HepG2 (cell line): ENCODE results near the gene ALDH3A1. TPM values are rescaled to one million over a fixed set of nuclear protein-coding genes. Genes with fewer than 3 reads are reported as not detected.

Source experiments
- ATAC-seq: fragments of 200-7000 bp; cut with Tn5 transposase; 3 replicates; pipeline ENCODE4 v1.9.1; 2020; ENCODE audit warnings: mild to moderate bottlenecking, moderate library complexity
- BruUV-seq: library from RNA; stranded (reverse); fragments of 400-500 nt; replicated peaks from 2 replicates; lab custom pipeline; 2021; lab: Mats Ljungman, UMichigan
- CTCF ChIA-PET: fragments of 300-600 bp; formaldehyde crosslinking; extraction: SDS; loops from one replicate; lab custom pipeline; 2021; ENCODE audit warnings: low total read pairs, inconsistent platforms, low intra/inter-chr PET ratio; lab: Yijun Ruan, JAX
- POLR2A ChIA-PET: fragments of 350-600 bp; sonication (Branson Sonifier 250); formaldehyde crosslinking; loops from one replicate; lab custom pipeline; 2020; ENCODE audit warnings: antibody characterized with exemption, inconsistent platforms; lab: Yijun Ruan, JAX
- DNase-seq: peaks from one replicate; pipeline ENCODE4 v3.0.0-alpha.2; 2015; ENCODE audit warnings: low spot score
- FAIRE-seq: peaks from 3 replicates; lab custom pipeline; 2011; peaks lifted over from hg19 to GRCh38; lab: Jason Lieb, UNC
- H2AFZ ChIP-seq: one replicate; pipeline ENCODE4 v1.6.1; 2011; ENCODE audit warnings: low read length, inconsistent platforms
- H3K27ac ChIP-seq: fragments of 300-600 bp; 3 replicates; pipeline ENCODE4 v1.8.0; 2011; ENCODE audit warnings: mixed run types, mild to moderate bottlenecking, mixed read lengths, low read length, inconsistent platforms; ENCODE audit not compliant: insufficient read depth; ENCODE audit errors: extremely low read length
- H3K27me3 ChIP-seq, 2 experiments: fragments of 200-600 bp in 1 of 2; 2 replicates in 1 of 2; 3 replicates in 1 of 2; pipeline versions ENCODE4 v1.6.0 to v1.8.0; 2011; ENCODE audit warnings: low read length in 2 of 2, mild to moderate bottlenecking in 2 of 2, moderate library complexity in 2 of 2, inconsistent platforms in 1 of 2; ENCODE audit not compliant: insufficient read depth in 2 of 2, control insufficient read depth in 1 of 2
- H3K36me3 ChIP-seq, 2 experiments: fragments of 200-600 bp in 1 of 2; replicated peaks in 1 of 2; 2 replicates in 1 of 2; 3 replicates in 1 of 2; pipeline versions ENCODE4 v1.5.1 to v1.8.0; 2011; ENCODE audit warnings: low read length in 2 of 2, inconsistent platforms in 1 of 2; ENCODE audit not compliant: insufficient read depth in 2 of 2, control insufficient read depth in 1 of 2
- H3K4me1 ChIP-seq: 2 replicates; pipeline ENCODE4 v1.5.1; 2012; ENCODE audit warnings: low read length, inconsistent platforms; ENCODE audit not compliant: insufficient read depth
- H3K4me2 ChIP-seq: 2 replicates; pipeline ENCODE4 v1.6.0; 2011; ENCODE audit warnings: low read depth, low read length, inconsistent platforms
- H3K4me3 ChIP-seq, 3 experiments: fragments of 200-600 bp in 1 of 3; sonication (generic), shearing (Covaris generic) in 1 of 3; replicated peaks in 1 of 3; 2 replicates each; pipeline ENCODE4 v1.5.1; 2011 to 2016; ENCODE audit warnings: low read length in 3 of 3, inconsistent platforms in 2 of 3, low read depth in 2 of 3, mild to moderate bottlenecking in 2 of 3, control low read depth in 1 of 3, mixed read lengths in 1 of 3; ENCODE audit not compliant: insufficient read depth in 1 of 3
- H3K79me2 ChIP-seq: one replicate; pipeline ENCODE4 v1.6.1; 2011; ENCODE audit warnings: low read length, inconsistent platforms; ENCODE audit not compliant: insufficient read depth
- H3K9ac ChIP-seq: 2 replicates; pipeline ENCODE4 v1.6.0; 2011; ENCODE audit warnings: mild to moderate bottlenecking, low read depth, low read length, inconsistent platforms; ENCODE audit not compliant: insufficient read depth
- H3K9me3 ChIP-seq: 2 replicates; pipeline ENCODE4 v1.5.1; 2012; ENCODE audit warnings: mild to moderate bottlenecking, low read length
- H4K20me1 ChIP-seq: 2 replicates; pipeline ENCODE4 v1.6.0; 2011; ENCODE audit warnings: inconsistent platforms, mild to moderate bottlenecking, low read length, moderate library complexity; ENCODE audit not compliant: insufficient read depth
- ZNF614 ChIP-seq: IDR thresholded peaks from 2 replicates; pipeline ENCODE4 v1.6.1; 2018; ENCODE audit warnings: missing biosample characterization, missing genetic modification reagents, inconsistent platforms, borderline replicate concordance
- WGBS: methylation state at CpG from one replicate; pipeline ENCODE4 v1.1.6; 2017; ENCODE audit warnings: low lambda C conversion rate; 5-methylcytosine and 5-hydroxymethylcytosine counted together
- in situ Hi-C: cut with HindIII; loops from 2 replicates; pipeline ENCODE4 v1.10.0; 2017; ENCODE audit warnings: low pct_unique_long_range_greater_than_20kb; ENCODE audit not compliant: extremely low pct_ligation_motif_present
- intact Hi-C: fragments of 100-400 bp; cut with micrococcal nuclease; formaldehyde crosslinking; loops from one replicate; pipeline ENCODE4 v1.10.0; 2022; ENCODE audit not compliant: unreplicated experiment
- polyA plus RNA-seq, 8 experiments: library from polyadenylated mRNA; depleted of rRNA in 3 of 8; stranded (reverse) in 7 of 8; unstranded in 1 of 8; fragments of >200 nt; fragmentation: Illumina TruSeq in 4 of 8; extraction: Trizol in 4 of 8; gene quantifications; 2 replicates each; pipeline versions ENCODE4 v1.2.1 to v1.2.3, GENCODE V29; 2011 to 2016; ENCODE audit warnings: low read depth in 4 of 8, missing spikeins in 1 of 8, mixed read lengths in 1 of 8; ENCODE audit not compliant: insufficient read depth in 1 of 8
- total RNA-seq, 5 experiments: library from RNA; depleted of rRNA; stranded (reverse); fragments of >200 nt; fragmentation: Illumina TruSeq; extraction: Trizol; gene quantifications; 2 replicates each; pipeline ENCODE4 v1.2.3, GENCODE V29; 2016; ENCODE audit warnings: low read depth in 1 of 5
- TF ChIP-seq, protein P1 (sequence below): sonication (generic); formaldehyde crosslinking; IDR thresholded peaks from 2 replicates; pipeline ENCODE4 v1.4.0; 2020; ENCODE audit warnings: mild to moderate bottlenecking, missing genetic modification reagents
- TF ChIP-seq, protein P2 (sequence below): sonication (generic); formaldehyde crosslinking; IDR thresholded peaks from 2 replicates; pipeline ENCODE4 v1.4.0; 2020; ENCODE audit warnings: missing genetic modification reagents

Gene ALDH3A1
- total and polyA plus RNA-seq, 2 of the 13 experiments (the other 11 are each of a cell fraction or from before 2014, with no cell fraction given), result 0.07 to 0.62 TPM

- CTCF ChIA-PET, result interaction anchor here (0.8 kb wide), 1 partner anchor 57 kb away, joined by 3 read pairs; no protein-coding TSS in a partner anchor
- no peak for FAIRE-seq
- Histone ChIP-seq H4K20me1 (no peaks in the 10 kb centered on the region), H3K9me3 (no peaks in the 10 kb centered on the region), H2AFZ (no peak overlapping the region), H3K27me3 (peaks cover 0 to 15% of the 10 kb centered on the region in 2 experiments; a peak in 4 of 5 replicates), H3K36me3 (no peaks in the 10 kb centered on the region), H3K4me1 (peaks cover 69% of the 10 kb centered on the region), H3K79me2 (no peaks in the 10 kb centered on the region), H3K4me3 (no peak overlapping the region; a peak in 1 of 6 replicates), H3K9ac (no peak overlapping the region), H3K27ac (no peak overlapping the region), H3K4me2 (no peak overlapping the region)
- in situ Hi-C loops (loop anchor here (25.0 kb wide), 1 partner anchor 193 kb away; no protein-coding TSS in a partner anchor), intact Hi-C loops (no loop called here)
- BruUV-seq, result no TSS peak
- ATAC-seq, result no peak
- POLR2A ChIA-PET, result interaction anchor here (2.0 kb wide), 1 partner anchor 57 kb away, joined by 12 read pairs; the partner anchor contains the start of gene ALDH3A2
- no peak for TF ChIP-seq ZNF614 (CRISPR knock-in tag)
- TF ChIP-seq, protein P1, sequence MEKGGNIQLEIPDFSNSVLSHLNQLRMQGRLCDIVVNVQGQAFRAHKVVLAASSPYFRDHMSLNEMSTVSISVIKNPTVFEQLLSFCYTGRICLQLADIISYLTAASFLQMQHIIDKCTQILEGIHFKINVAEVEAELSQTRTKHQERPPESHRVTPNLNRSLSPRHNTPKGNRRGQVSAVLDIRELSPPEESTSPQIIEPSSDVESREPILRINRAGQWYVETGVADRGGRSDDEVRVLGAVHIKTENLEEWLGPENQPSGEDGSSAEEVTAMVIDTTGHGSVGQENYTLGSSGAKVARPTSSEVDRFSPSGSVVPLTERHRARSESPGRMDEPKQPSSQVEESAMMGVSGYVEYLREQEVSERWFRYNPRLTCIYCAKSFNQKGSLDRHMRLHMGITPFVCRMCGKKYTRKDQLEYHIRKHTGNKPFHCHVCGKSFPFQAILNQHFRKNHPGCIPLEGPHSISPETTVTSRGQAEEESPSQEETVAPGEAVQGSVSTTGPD, result no peak
- TF ChIP-seq, protein P2, sequence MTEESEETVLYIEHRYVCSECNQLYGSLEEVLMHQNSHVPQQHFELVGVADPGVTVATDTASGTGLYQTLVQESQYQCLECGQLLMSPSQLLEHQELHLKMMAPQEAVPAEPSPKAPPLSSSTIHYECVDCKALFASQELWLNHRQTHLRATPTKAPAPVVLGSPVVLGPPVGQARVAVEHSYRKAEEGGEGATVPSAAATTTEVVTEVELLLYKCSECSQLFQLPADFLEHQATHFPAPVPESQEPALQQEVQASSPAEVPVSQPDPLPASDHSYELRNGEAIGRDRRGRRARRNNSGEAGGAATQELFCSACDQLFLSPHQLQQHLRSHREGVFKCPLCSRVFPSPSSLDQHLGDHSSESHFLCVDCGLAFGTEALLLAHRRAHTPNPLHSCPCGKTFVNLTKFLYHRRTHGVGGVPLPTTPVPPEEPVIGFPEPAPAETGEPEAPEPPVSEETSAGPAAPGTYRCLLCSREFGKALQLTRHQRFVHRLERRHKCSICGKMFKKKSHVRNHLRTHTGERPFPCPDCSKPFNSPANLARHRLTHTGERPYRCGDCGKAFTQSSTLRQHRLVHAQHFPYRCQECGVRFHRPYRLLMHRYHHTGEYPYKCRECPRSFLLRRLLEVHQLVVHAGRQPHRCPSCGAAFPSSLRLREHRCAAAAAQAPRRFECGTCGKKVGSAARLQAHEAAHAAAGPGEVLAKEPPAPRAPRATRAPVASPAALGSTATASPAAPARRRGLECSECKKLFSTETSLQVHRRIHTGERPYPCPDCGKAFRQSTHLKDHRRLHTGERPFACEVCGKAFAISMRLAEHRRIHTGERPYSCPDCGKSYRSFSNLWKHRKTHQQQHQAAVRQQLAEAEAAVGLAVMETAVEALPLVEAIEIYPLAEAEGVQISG (CRISPR knock-in tag), result no peak
- DNase-seq, result no peak
- 71% methylated on average over 5 of the region's 13 CpGs for WGBS
Measured at GRCh38 chr17:19705201-19705600, 42.9 kb downstream of the ALDH3A1 start.
